Epithelial cell of esophagus (primary cell): ENCODE measurements around the gene SLC4A9.

ENCODE experiments used
- DNase-seq: peaks from one replicate; pipeline ENCODE4 v3.0.0; 2010; ENCODE audit warnings: low read depth
- H3K4me3 ChIP-seq: 2 replicates; pipeline ENCODE4 v1.5.1; 2011; ENCODE audit warnings: mild to moderate bottlenecking, low read length, control low read depth
- TF ChIP-seq, protein P1 (sequence below): IDR thresholded peaks from 2 replicates; pipeline ENCODE4 v1.5.1; 2011; ENCODE audit warnings: low read depth, mild to moderate bottlenecking, low read length, control low read depth, inconsistent platforms; ENCODE audit not compliant: insufficient read depth; ENCODE audit errors: missing control alignments

Gene SLC4A9

DNA sequence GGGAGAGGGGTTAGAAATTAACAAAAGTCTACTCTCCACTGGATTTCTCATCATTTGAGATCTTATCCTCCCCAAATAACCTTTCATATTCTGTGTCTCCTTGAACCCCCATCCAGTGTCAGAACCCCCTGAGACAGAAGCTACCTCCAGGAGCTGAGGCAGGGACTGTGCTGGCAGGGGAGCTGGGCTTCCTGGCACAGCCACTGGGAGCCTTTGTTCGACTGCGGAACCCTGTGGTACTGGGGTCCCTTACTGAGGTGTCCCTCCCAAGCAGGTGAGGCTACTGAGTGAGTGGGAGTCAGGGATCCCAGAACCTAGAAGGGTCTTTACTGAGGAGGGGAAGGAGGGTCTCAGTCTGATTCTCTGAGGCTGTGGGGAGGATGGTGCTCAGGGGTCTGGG lies 1.9 kb downstream of the SLC4A9 start:
- TF ChIP-seq, protein P1, sequence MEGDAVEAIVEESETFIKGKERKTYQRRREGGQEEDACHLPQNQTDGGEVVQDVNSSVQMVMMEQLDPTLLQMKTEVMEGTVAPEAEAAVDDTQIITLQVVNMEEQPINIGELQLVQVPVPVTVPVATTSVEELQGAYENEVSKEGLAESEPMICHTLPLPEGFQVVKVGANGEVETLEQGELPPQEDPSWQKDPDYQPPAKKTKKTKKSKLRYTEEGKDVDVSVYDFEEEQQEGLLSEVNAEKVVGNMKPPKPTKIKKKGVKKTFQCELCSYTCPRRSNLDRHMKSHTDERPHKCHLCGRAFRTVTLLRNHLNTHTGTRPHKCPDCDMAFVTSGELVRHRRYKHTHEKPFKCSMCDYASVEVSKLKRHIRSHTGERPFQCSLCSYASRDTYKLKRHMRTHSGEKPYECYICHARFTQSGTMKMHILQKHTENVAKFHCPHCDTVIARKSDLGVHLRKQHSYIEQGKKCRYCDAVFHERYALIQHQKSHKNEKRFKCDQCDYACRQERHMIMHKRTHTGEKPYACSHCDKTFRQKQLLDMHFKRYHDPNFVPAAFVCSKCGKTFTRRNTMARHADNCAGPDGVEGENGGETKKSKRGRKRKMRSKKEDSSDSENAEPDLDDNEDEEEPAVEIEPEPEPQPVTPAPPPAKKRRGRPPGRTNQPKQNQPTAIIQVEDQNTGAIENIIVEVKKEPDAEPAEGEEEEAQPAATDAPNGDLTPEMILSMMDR = no peak
- DNase-seq = no peak

DNA sequence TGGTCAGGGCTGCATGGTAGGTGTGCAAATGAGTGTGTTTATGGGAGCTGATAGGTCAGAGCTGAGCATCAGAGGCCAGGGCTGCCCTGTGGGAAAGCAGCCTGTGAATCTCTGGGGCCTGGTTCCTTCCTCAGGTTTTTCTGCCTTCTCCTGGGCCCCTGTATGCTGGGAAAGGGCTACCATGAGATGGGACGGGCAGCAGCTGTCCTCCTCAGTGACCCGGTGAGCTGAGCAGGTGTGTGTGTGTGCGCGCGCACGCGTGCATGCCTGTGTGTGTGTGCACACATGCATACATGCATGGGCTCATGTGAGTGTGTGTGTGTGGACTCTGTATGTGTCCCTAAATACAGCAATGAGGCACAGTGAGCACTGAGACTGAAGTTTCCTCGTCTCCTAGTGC lies 2.3 kb downstream of the SLC4A9 start:
- no peak overlapping the region for H3K4me3 ChIP-seq
- DNase-seq = no peak
- TF ChIP-seq, protein P1 = no peak

More for the DNA sequence above, 1.9 kb downstream of the SLC4A9 start:
- no peak overlapping the region for H3K4me3 ChIP-seq

DNA sequence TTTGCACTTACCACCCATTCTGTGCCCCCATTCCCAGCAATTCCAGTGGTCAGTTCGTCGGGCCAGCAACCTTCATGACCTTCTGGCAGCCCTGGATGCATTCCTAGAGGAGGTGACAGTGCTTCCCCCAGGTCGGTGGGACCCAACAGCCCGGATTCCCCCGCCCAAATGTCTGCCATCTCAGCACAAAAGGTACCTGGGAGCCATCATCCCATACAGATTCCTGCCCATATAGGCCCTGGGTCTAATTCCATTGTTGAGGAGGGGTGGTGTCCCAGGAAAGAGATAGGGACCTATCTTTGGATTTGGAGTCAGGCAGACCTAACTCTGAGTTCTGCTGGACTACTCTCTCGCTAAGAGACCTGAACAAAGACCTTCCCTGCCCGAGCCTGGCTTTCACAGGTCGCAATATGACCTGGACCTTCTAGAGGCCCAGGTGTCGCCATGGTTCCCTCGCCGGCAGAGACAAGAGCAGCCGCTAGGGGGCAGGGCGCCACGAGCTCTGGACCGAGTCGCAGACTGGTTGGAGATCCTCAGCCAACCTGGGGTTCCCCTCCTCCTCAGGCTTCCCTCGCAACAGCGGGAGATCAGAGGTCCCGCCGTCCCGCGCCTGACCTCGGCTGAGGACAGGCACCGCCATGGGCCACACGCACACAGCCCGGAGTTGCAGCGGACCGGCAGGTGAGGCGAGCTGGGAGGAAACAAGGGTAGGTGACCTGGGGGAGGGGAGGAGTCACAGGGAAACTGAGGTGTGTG lies 3.1 kb downstream of the SLC4A9 start:
- peak; percentile 77 for DNase-seq
- peak overlapping the region; percentile 36 for H3K4me3 ChIP-seq
- TF ChIP-seq, protein P1 = peak; percentile 94

DNA sequence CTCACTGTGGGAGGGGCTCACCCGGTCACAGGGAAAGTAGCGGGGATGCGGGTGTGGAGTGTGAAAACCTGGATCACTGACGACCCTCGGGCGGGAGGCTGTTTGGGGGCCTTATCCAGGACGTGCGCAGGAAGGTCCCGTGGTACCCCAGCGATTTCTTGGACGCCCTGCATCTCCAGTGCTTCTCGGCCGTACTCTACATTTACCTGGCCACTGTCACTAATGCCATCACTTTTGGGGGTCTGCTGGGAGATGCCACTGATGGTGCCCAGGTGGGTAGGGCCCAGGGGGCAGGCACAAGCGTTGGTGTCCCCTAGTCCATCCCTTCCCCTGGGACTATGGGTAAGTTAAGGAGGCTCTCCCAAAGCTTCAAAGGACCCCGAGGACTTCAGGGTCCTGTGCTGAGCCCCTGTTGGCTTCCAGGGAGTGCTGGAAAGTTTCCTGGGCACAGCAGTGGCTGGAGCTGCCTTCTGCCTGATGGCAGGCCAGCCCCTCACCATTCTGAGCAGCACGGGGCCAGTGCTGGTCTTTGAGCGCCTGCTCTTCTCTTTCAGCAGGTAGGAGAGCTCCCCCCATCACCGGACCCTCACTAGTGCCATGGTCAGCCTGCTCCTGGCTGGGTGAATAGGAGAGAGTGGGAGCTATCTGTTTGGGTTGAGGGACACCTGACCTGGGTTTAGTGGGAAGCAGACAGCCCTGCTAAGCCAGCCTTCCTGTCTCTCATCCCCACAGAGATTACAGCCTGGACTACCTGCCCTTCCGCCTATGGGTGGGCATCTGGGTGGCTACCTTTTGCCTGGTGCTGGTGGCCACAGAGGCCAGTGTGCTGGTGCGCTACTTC lies 3.9 kb downstream of the SLC4A9 start:
- no peak for DNase-seq
- H3K4me3 ChIP-seq = peak overlapping the region; percentile 36
- TF ChIP-seq, protein P1 = no peak

DNA sequence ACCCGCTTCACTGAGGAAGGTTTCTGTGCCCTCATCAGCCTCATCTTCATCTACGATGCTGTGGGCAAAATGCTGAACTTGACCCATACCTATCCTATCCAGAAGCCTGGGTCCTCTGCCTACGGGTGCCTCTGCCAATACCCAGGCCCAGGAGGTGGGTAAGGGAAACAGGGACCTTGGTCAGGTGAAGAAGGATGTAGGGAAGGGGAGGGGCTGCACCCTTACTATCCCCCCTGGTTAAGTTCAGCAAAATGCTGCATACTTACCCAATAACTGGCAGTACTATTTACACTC lies 4.4 kb downstream of the SLC4A9 start:
- DNase-seq = no peak
- TF ChIP-seq, protein P1 = no peak
- no peak overlapping the region for H3K4me3 ChIP-seq

DNA sequence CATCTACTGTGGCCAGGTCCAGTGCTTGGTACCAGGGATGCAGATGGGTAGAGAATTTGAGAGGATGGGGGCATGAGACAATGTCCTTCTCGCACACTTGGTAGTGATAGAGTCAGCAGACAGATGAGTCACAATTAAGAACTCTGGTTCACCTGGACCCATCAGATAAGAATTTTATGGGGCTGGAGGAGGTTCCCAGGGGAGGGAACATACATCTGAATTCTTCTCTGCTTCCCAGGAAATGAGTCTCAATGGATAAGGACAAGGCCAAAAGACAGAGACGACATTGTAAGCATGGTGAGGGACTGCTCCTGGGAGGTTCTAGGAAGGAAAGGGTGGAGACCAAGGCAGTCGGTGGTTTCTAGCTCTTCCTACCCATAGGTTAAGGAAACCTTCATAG lies 5.3 kb downstream of the SLC4A9 start:
- TF ChIP-seq, protein P1 = no peak
- no peak for DNase-seq
- no peak overlapping the region for H3K4me3 ChIP-seq
